ENCODE measurements around the gene UHMK1.

UHMK1 gene

DNA sequence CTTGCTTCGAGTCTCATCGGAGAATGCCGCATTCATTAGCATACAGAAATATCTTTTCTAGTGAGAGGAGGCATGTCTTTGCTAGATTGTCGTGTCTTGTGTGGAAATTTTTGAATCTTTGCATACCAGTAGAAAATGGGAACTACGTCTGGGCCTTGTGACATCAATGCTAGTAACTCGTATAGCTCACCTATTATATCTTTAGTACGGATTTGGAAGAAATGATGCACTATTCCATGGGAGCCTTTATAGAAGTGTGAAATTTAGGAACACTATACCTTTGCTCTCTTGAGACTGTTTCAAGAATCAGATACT lies 835 bp downstream of the UHMK1 start:
- TF ChIP-seq GABPA (IDR thresholded peaks at IDR 0.05; ENCODE audit: low read depth) (no peak), SPI1 (IDR thresholded peaks at IDR 0.05; ENCODE audit: borderline replicate concordance, low read depth) (no peak)
- TF ChIP-seq, protein P1, sequence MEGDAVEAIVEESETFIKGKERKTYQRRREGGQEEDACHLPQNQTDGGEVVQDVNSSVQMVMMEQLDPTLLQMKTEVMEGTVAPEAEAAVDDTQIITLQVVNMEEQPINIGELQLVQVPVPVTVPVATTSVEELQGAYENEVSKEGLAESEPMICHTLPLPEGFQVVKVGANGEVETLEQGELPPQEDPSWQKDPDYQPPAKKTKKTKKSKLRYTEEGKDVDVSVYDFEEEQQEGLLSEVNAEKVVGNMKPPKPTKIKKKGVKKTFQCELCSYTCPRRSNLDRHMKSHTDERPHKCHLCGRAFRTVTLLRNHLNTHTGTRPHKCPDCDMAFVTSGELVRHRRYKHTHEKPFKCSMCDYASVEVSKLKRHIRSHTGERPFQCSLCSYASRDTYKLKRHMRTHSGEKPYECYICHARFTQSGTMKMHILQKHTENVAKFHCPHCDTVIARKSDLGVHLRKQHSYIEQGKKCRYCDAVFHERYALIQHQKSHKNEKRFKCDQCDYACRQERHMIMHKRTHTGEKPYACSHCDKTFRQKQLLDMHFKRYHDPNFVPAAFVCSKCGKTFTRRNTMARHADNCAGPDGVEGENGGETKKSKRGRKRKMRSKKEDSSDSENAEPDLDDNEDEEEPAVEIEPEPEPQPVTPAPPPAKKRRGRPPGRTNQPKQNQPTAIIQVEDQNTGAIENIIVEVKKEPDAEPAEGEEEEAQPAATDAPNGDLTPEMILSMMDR (IDR thresholded peaks at IDR 0.05; ENCODE audit: insufficient read depth, low read length), result no peak
- no peaks in the 10 kb centered on the region for H3K27me3 ChIP-seq (ENCODE audit: insufficient read depth, poor library complexity, severe bottlenecking)
- DNase-seq (ENCODE audit: low read depth in 1 of 2, low spot score in 1 of 2), result peak in 1 of 2 experiments; percentile 44
- H3K27ac ChIP-seq (replicated peaks), result peak overlapping the region; percentile 89
- peak overlapping the region; percentile 92 for H3K4me3 ChIP-seq (replicated peaks; ENCODE audit: insufficient read depth, low read length)

DNA sequence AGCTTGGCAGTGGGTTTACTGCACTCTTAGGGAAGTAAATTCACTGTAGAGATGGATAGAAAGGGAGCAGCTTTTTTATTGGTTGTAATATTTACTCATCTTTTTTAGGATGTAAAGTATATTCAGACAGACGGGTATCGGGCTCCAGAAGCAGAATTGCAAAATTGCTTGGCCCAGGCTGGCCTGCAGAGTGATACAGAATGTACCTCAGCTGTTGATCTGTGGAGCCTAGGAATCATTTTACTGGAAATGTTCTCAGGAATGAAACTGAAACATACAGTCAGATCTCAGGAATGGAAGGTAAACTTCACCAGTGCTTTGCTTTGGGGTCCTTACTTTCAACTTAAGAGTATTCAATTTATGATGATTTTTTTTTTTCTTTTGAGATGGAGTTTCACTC lies 3.2 kb downstream of the UHMK1 start:
- H3K27ac ChIP-seq (replicated peaks), result no peak overlapping the region
- no peak for DNase-seq (ENCODE audit: low read depth in 1 of 2, low spot score in 1 of 2)
- TF ChIP-seq SPI1 (IDR thresholded peaks at IDR 0.05; ENCODE audit: borderline replicate concordance, low read depth) (no peak), POLR2AphosphoS5 (IDR thresholded peaks at IDR 0.05; ENCODE audit: low read depth) (no peak), GABPA (IDR thresholded peaks at IDR 0.05; ENCODE audit: low read depth) (no peak)
- TF ChIP-seq, protein P2, sequence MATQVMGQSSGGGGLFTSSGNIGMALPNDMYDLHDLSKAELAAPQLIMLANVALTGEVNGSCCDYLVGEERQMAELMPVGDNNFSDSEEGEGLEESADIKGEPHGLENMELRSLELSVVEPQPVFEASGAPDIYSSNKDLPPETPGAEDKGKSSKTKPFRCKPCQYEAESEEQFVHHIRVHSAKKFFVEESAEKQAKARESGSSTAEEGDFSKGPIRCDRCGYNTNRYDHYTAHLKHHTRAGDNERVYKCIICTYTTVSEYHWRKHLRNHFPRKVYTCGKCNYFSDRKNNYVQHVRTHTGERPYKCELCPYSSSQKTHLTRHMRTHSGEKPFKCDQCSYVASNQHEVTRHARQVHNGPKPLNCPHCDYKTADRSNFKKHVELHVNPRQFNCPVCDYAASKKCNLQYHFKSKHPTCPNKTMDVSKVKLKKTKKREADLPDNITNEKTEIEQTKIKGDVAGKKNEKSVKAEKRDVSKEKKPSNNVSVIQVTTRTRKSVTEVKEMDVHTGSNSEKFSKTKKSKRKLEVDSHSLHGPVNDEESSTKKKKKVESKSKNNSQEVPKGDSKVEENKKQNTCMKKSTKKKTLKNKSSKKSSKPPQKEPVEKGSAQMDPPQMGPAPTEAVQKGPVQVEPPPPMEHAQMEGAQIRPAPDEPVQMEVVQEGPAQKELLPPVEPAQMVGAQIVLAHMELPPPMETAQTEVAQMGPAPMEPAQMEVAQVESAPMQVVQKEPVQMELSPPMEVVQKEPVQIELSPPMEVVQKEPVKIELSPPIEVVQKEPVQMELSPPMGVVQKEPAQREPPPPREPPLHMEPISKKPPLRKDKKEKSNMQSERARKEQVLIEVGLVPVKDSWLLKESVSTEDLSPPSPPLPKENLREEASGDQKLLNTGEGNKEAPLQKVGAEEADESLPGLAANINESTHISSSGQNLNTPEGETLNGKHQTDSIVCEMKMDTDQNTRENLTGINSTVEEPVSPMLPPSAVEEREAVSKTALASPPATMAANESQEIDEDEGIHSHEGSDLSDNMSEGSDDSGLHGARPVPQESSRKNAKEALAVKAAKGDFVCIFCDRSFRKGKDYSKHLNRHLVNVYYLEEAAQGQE (IDR thresholded peaks at IDR 0.05; ENCODE audit: insufficient replicate concordance, low read depth), result no peak
- TF ChIP-seq, protein P1 (IDR thresholded peaks at IDR 0.05; ENCODE audit: insufficient read depth, low read length), result no peak
- H3K27me3 ChIP-seq (ENCODE audit: insufficient read depth, poor library complexity, severe bottlenecking), result no peaks in the 10 kb centered on the region
- no peak overlapping the region for H3K4me3 ChIP-seq (replicated peaks; ENCODE audit: insufficient read depth, low read length)

DNA sequence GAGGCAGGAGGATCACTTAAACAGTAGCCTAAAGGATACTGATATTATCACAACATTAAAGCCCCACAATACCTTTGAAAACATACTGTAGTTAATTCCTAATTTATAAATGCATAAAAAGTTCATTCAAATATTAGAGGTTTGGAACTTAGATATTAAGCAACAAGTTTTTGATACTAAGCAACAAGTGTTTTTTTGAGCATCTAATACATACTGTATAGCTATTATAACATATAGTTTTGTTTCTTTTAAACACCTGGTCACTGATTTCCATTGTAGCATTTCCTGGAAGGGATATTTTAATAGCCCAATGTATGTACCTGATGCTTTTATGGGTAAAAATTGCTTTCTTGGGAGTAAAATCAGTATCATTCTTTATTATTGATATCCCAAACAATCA lies 4.5 kb downstream of the UHMK1 start:
- TF ChIP-seq, protein P1 (IDR thresholded peaks at IDR 0.05; ENCODE audit: insufficient read depth, low read length), result no peak
- TF ChIP-seq GABPA (IDR thresholded peaks at IDR 0.05; ENCODE audit: low read depth) (no peak), POLR2AphosphoS5 (IDR thresholded peaks at IDR 0.05; ENCODE audit: low read depth) (no peak), SPI1 (IDR thresholded peaks at IDR 0.05; ENCODE audit: borderline replicate concordance, low read depth) (no peak)
- TF ChIP-seq, protein P2 (IDR thresholded peaks at IDR 0.05; ENCODE audit: insufficient replicate concordance, low read depth), result no peak
- DNase-seq (ENCODE audit: low read depth in 1 of 2, low spot score in 1 of 2), result no peak
- Histone ChIP-seq H3K27me3 (ENCODE audit: insufficient read depth, poor library complexity, severe bottlenecking) (no peaks in the 10 kb centered on the region), H3K4me3 (replicated peaks; ENCODE audit: insufficient read depth, low read length) (no peak overlapping the region), H3K27ac (replicated peaks) (no peak overlapping the region)

DNA sequence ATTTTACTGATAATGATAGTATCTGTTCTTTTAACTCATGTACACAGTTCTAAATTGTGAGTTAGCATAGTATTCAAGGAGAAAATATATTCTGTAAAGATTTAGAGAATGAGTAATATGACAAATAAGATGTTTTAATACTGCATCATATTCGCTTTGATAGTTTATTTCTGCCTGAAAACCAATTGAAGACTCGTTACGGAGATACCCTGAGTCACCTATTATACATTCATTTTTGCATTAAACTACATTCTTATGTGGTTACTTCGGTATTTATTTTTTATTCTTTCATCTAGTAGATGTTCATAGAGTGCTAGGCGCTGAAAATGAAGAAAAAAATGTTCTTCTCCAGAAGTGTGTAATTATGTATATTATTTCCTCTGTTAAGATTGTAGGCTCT lies 5.3 kb downstream of the UHMK1 start:
- Histone ChIP-seq H3K4me3 (replicated peaks; ENCODE audit: insufficient read depth, low read length) (no peak overlapping the region), H3K27ac (replicated peaks) (no peak overlapping the region), H3K27me3 (ENCODE audit: insufficient read depth, poor library complexity, severe bottlenecking) (no peaks in the 10 kb centered on the region)
- TF ChIP-seq GABPA (IDR thresholded peaks at IDR 0.05; ENCODE audit: low read depth), result no peak
- TF ChIP-seq SPI1 (IDR thresholded peaks at IDR 0.05; ENCODE audit: borderline replicate concordance, low read depth), result no peak
- TF ChIP-seq, protein P2 (IDR thresholded peaks at IDR 0.05; ENCODE audit: insufficient replicate concordance, low read depth), result no peak
- TF ChIP-seq POLR2AphosphoS5 (IDR thresholded peaks at IDR 0.05; ENCODE audit: low read depth), result no peak
- TF ChIP-seq, protein P1 (IDR thresholded peaks at IDR 0.05; ENCODE audit: insufficient read depth, low read length), result no peak
- no peak for DNase-seq (ENCODE audit: low read depth in 1 of 2, low spot score in 1 of 2)

All from HL-60 (cell line).